IPS-15b (cell line): ENCODE data around the gene FHL5.
"Not testable (repeated sequence)": the region's sequence is repeated elsewhere in the genome, so short reads cannot be mapped to it uniquely, and the experiment has no call there.

Experiments
- H3K27me3 ChIP-seq: one replicate; pipeline ENCODE4 v1.6.1; 2013; ENCODE audit warnings: low read length; ENCODE audit not compliant: control insufficient read depth, insufficient read depth
- H3K36me3 ChIP-seq: one replicate; pipeline ENCODE4 v1.6.1; 2013; ENCODE audit warnings: low read length; ENCODE audit not compliant: control insufficient read depth, insufficient read depth
- H3K4me1 ChIP-seq: one replicate; pipeline ENCODE4 v1.6.1; 2013; ENCODE audit warnings: mild to moderate bottlenecking, low read length; ENCODE audit not compliant: control insufficient read depth, insufficient read depth
- H3K4me3 ChIP-seq: one replicate; pipeline ENCODE4 v1.5.1; 2013; ENCODE audit warnings: low read depth, low read length
- H3K9ac ChIP-seq: one replicate; pipeline ENCODE4 v1.6.1; 2013; ENCODE audit warnings: low read depth, mild to moderate bottlenecking, low read length
- H3K9me3 ChIP-seq: one replicate; pipeline ENCODE4 v1.6.1; 2013; ENCODE audit warnings: mild to moderate bottlenecking, low read length; ENCODE audit not compliant: control insufficient read depth, insufficient read depth

The FHL5 gene

GRCh38 chr6:96554558-96554957, 8.4 kb upstream of the FHL5 start:
- peaks cover 11% of the 10 kb centered on the region for H3K36me3 ChIP-seq
- H3K9ac ChIP-seq = no peak overlapping the region
- H3K27me3 ChIP-seq = no peaks in the 10 kb centered on the region
- H3K4me3 ChIP-seq = no peak overlapping the region
- H3K4me1 ChIP-seq = no peaks in the 10 kb centered on the region
- no peaks in the 10 kb centered on the region for H3K9me3 ChIP-seq

GRCh38 chr6:96559740-96560139, 3.2 kb upstream of the FHL5 start:
- not testable (repeated sequence) for H3K9ac ChIP-seq, H3K27me3 ChIP-seq, H3K4me3 ChIP-seq, H3K9me3 ChIP-seq, H3K36me3 ChIP-seq, H3K4me1 ChIP-seq

GRCh38 chr6:96563853-96564252, 925 bp downstream of the FHL5 start:
- no peak overlapping the region for H3K9ac ChIP-seq
- H3K4me3 ChIP-seq = no peak overlapping the region
- no peaks in the 10 kb centered on the region for H3K27me3 ChIP-seq
- H3K4me1 ChIP-seq = peaks cover 10% of the 10 kb centered on the region
- H3K9me3 ChIP-seq = no peaks in the 10 kb centered on the region
- H3K36me3 ChIP-seq = no peaks in the 10 kb centered on the region

DNA sequence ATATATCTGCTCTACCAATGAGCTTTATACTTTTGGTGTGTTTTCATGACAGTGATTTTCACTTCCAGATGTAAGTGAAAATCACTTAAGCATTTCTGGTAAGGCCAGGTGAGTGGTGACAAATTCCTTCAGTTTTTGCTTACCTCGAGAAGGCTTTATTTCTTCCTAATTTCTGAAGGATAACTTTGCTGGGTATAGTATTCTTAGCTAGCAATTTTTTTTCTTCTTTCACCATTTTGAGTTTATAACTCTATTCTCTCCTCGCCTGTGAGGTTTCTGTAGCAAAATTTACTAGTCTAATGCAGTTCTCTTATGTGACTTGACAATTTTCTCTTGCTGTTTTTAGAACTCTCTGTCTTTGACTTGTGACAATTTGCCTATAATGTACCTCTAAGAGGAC, 7.1 kb downstream of the FHL5 start:
- H3K36me3 ChIP-seq = no peaks in the 10 kb centered on the region
- H3K4me3 ChIP-seq = no peak overlapping the region
- H3K27me3 ChIP-seq = no peaks in the 10 kb centered on the region
- no peak overlapping the region for H3K9ac ChIP-seq
- no peaks in the 10 kb centered on the region for H3K9me3 ChIP-seq
- H3K4me1 ChIP-seq = peaks cover 10% of the 10 kb centered on the region

DNA sequence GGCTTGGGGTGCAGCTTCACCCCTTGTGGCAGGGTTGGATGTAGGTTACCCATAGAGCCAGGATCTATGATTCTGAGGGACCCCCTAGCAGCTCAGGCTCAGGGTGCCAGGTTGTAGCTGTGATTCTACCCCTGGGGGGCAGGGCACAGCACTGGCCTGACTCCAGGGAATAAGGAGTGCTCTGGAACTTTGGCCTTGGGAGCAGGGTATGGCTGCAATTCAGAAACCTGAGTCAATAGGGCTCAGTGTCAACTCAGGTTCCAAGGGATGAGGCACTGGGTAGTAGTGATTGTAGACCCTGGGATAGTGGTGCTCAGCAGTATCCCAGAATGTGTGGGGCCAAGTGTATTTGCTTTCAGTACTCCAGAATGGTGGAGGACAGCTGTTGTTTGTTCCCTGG, 8.6 kb downstream of the FHL5 start:
- Histone ChIP-seq H3K4me1 (peaks cover 10% of the 10 kb centered on the region), H3K9me3 (no peaks in the 10 kb centered on the region), H3K27me3 (no peaks in the 10 kb centered on the region), H3K36me3 (no peaks in the 10 kb centered on the region), H3K9ac (no peak overlapping the region), H3K4me3 (no peak overlapping the region)

DNA sequence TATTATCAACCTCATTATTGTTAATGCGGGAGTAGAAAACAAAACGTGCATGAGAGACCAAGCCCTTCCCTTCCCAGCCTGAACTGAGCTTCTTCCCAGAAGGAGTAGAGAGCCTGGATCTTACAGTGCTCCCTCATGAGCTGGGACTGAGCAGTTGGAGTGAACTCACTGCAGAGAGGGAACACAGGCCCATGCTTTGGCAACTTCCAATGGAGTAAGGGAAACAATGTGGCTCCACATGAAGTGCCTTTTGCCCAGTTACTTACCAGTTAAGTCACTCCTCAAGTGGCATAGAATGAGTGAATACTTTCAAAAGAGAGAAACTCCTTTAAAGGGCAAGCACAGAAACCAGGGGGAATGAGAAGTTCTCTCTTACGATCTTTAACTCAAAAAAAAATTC, 12.4 kb downstream of the FHL5 start:
- Histone ChIP-seq H3K9ac (no peak overlapping the region), H3K4me3 (no peak overlapping the region), H3K27me3 (no peaks in the 10 kb centered on the region), H3K9me3 (no peaks in the 10 kb centered on the region), H3K4me1 (no peaks in the 10 kb centered on the region), H3K36me3 (no peaks in the 10 kb centered on the region)

GRCh38 chr6:96576221-96576620, 13.3 kb downstream of the FHL5 start:
- Histone ChIP-seq H3K27me3 (no peaks in the 10 kb centered on the region), H3K9ac (no peak overlapping the region), H3K9me3 (no peaks in the 10 kb centered on the region), H3K36me3 (no peaks in the 10 kb centered on the region), H3K4me1 (no peaks in the 10 kb centered on the region), H3K4me3 (no peak overlapping the region)

DNA sequence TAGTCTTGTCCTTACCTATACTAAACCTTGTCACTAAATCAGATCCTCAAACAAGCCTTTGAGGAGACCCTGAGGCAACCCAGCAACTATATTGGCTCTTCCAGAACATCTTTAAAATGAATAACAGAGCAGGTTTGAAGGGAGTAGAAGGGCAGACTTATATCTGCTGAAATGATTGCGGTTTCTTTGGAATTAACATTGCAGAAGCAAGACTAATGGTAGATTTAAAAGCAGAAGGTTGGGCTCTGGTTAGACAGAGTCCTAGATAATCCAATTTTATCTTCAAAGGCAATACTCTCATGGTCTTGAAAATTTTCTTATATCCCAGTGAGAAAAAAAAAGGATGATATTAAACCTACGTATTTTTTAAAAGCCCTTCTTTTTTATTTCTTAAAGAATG, 19.1 kb downstream of the FHL5 start:
- Histone ChIP-seq H3K9ac (no peak overlapping the region), H3K4me3 (no peak overlapping the region), H3K9me3 (no peaks in the 10 kb centered on the region), H3K36me3 (no peaks in the 10 kb centered on the region), H3K27me3 (no peaks in the 10 kb centered on the region), H3K4me1 (no peaks in the 10 kb centered on the region)

- Histone ChIP-seq H3K4me3 (no peak overlapping the region), H3K36me3 (no peaks in the 10 kb centered on the region), H3K9ac (no peak overlapping the region), H3K27me3 (no peaks in the 10 kb centered on the region), H3K9me3 (no peaks in the 10 kb centered on the region), H3K4me1 (no peaks in the 10 kb centered on the region)
Observed at GRCh38 chr6:96582436-96582835, 19.5 kb downstream of the FHL5 start.

DNA sequence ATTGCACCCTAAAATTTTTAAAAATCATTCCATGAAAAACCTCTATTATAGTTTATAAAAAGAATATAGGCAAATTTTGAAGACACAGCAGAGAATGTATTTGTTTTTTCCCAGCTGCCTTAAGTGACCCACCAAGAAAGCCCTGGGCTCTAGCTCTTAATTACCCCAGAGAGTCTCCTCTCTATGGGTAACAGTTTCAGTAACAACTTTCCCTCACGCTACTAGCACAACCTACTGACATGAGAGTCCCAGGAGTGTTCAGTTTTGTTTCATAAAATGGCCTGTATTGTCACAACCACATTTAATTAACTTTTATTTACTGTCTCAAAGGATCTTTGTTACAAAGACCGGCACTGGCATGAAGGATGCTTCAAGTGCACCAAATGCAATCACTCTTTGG, 41.5 kb downstream of the FHL5 start:
- Histone ChIP-seq H3K4me1 (no peaks in the 10 kb centered on the region), H3K9me3 (no peaks in the 10 kb centered on the region), H3K9ac (no peak overlapping the region), H3K36me3 (no peaks in the 10 kb centered on the region), H3K4me3 (no peak overlapping the region), H3K27me3 (no peaks in the 10 kb centered on the region)

- Histone ChIP-seq H3K36me3 (no peaks in the 10 kb centered on the region), H3K4me1 (no peaks in the 10 kb centered on the region), H3K27me3 (no peaks in the 10 kb centered on the region), H3K9me3 (no peaks in the 10 kb centered on the region), H3K4me3 (no peak overlapping the region), H3K9ac (no peak overlapping the region)
Observed at GRCh38 chr6:96608074-96608473, 45.1 kb downstream of the FHL5 start.

DNA sequence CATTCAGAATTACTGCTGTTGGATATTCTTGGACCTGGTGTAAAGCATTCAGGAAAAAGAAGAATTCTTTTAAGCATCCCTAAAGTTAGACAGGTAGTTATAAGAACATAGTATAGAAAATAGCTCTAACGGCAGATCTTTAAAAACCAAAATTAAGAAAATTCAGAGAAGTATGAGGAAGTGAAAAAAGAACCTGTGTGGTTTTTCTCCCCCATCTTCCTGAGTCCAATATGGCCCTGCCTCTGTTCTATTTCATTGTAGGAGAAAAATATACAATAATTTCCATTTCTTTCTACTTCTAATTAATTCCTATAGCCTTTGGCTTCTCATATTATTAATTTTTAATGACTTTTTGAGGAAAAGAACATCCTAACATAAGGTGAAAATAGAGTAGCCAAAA, 47.1 kb downstream of the FHL5 start:
- Histone ChIP-seq H3K4me3 (no peak overlapping the region), H3K27me3 (no peaks in the 10 kb centered on the region), H3K36me3 (no peaks in the 10 kb centered on the region), H3K9me3 (no peaks in the 10 kb centered on the region), H3K4me1 (peaks cover 6% of the 10 kb centered on the region), H3K9ac (no peak overlapping the region)
